K562 (cell line): ENCODE data around the gene TINCR. TPM values are rescaled to one million over a fixed set of nuclear protein-coding genes. Genes with fewer than 3 reads are reported as not detected.

Experiments
- BCOR ChIP-seq: fragments of 450-650 bp; IDR thresholded peaks from 2 replicates; pipeline ENCODE4 v1.6.1; 2016
- GABPB2 ChIP-seq: fragments of 250-450 bp; sonication (Bioruptor Pico); conservative IDR thresholded peaks from 2 replicates; pipeline ENCODE4 v1.5.1; 2021; ENCODE audit warnings: mild to moderate bottlenecking
- MEF2A ChIP-seq: IDR thresholded peaks from 2 replicates; pipeline ENCODE4 v1.6.1; 2011; ENCODE audit warnings: low read depth, mild to moderate bottlenecking, low read length, moderate library complexity; ENCODE audit not compliant: control insufficient read depth
- MEF2D ChIP-seq: conservative IDR thresholded peaks from 2 replicates; pipeline ENCODE4 v1.6.1; 2016; ENCODE audit warnings: low read depth, missing genetic modification characterization, missing compliant biosample characterization
- RBM25 ChIP-seq: fragments of 200-400 bp; formaldehyde crosslinking; IDR thresholded peaks from 2 replicates; pipeline ENCODE4 v1.6.1; 2018; ENCODE audit warnings: low read length, low read depth, moderate library complexity; ENCODE audit not compliant: severe bottlenecking
- REST ChIP-seq, 2 experiments: fragments of 450-650 bp; formaldehyde crosslinking in 1 of 2; IDR thresholded peaks; 2 replicates each; pipeline versions ENCODE4 v1.4.0 to v1.6.1; 2014 to 2020; ENCODE audit warnings: mild to moderate bottlenecking in 2 of 2, borderline replicate concordance in 1 of 2, low read depth in 1 of 2
- TFAP4 ChIP-seq: sonication (generic); formaldehyde crosslinking; IDR thresholded peaks from 2 replicates; pipeline ENCODE4 v1.8.0; 2022; ENCODE audit warnings: missing genetic modification reagents, mild to moderate bottlenecking, moderate library complexity, borderline replicate concordance
- THAP7 ChIP-seq: fragments of 250-450 bp; sonication (Bioruptor Pico); IDR thresholded peaks from 2 replicates; pipeline ENCODE4 v1.5.0; 2021
- ZFP36 ChIP-seq: fragments of 150-350 bp; IDR thresholded peaks from 2 replicates; pipeline ENCODE4 v1.6.1; 2018; ENCODE audit warnings: low read length, low read depth; ENCODE audit not compliant: partially characterized antibody
- ZNF695 ChIP-seq: fragments of 450-650 bp; formaldehyde crosslinking; IDR thresholded peaks from 2 replicates; pipeline ENCODE4 v1.4.0; 2020; ENCODE audit warnings: mild to moderate bottlenecking, moderate library complexity
- polyA plus RNA-seq, 8 experiments: library from polyadenylated mRNA; depleted of rRNA in 4 of 8; stranded (reverse) in 5 of 8; unstranded in 3 of 8; fragments of >200 nt; fragmentation: Nextera tagmentation in 2 of 8; fragmentation: Illumina TruSeq in 1 of 8; extraction: Ambion mirVana in 2 of 8; extraction: Trizol in 1 of 8; gene quantifications; 2 replicates each; pipeline versions ENCODE4 v1.2.1 to v1.2.3, GENCODE V29; 2011 to 2014; ENCODE audit warnings: inconsistent platforms in 1 of 8, missing spikeins in 1 of 8
- total RNA-seq, 7 experiments: library from RNA; depleted of rRNA in 6 of 7; stranded (reverse); fragments of >200 nt in 6 of 7; fragmentation: Illumina TruSeq in 2 of 7; extraction: Trizol in 2 of 7; gene quantifications; 2 replicates each; pipeline versions ENCODE4 v1.2.1 to v1.2.3, GENCODE V29; 2011 to 2021; ENCODE audit warnings: low replicate concordance in 1 of 7

The TINCR gene
- total and polyA plus RNA-seq, 9 of the 15 experiments (the other 6 are each of a cell fraction or from before 2014, with no cell fraction given), result 0.03 to 0.24 (median 0.09) TPM; not detected in 1

GRCh38 chr19:5536337-5536894 is 31.3 kb downstream of the TINCR start (continued):
- TF ChIP-seq REST (IDR thresholded peaks at IDR 0.05; ENCODE audit: borderline replicate concordance) (0 out of 2 replicates have a peak, but pooled peaks have one; percentile 6), REST (CRISPR knock-in tag; IDR thresholded peaks at IDR 0.05; ENCODE audit: low read depth) (no peak), THAP7 (no peak), BCOR (peak; percentile 86), RBM25 (peak; percentile 24), MEF2A (peak; percentile 84; the same call in 1 of the 2 replicates), ZNF695 (CRISPR knock-in tag) (no peak), ZFP36 (peak; percentile 64), TFAP4 (CRISPR knock-in tag) (0 out of 2 replicates have a peak, but pooled peaks have one; percentile 24), GABPB2 (CRISPR knock-in tag) (no peak), MEF2D (tag) (peak; percentile 84; the same call in 1 of the 2 replicates)
